GM12878 (cell line): ENCODE results near the gene UNC50. TPM values are rescaled to one million over a fixed set of nuclear protein-coding genes. Genes with fewer than 3 reads are reported as not detected.

Source experiments
- ATAC-seq: fragments of 200-7000 bp; cut with Tn5 transposase; 3 replicates; pipeline ENCODE4 v1.9.1; 2020; ENCODE audit warnings: mild to moderate bottlenecking, moderate library complexity
- BruUV-seq: library from RNA; stranded (reverse); fragments of 400-500 nt; replicated peaks from 2 replicates; lab custom pipeline; 2021; lab: Mats Ljungman, UMichigan
- CTCF ChIA-PET: fragments of 300-600 bp; sonication (Branson Sonifier 250); formaldehyde crosslinking; extraction: SDS; loops from one replicate; lab custom pipeline; 2021; ENCODE audit warnings: inconsistent platforms; lab: Yijun Ruan, JAX
- POLR2A ChIA-PET: fragments of 350-600 bp; formaldehyde crosslinking; extraction: SDS; loops from one replicate; lab custom pipeline; 2021; ENCODE audit warnings: inconsistent platforms; lab: Charles Lee
- RAD21 ChIA-PET: fragments of 300-600 bp; sonication (Branson Sonifier 250); formaldehyde crosslinking; loops from one replicate; lab custom pipeline; 2023; ENCODE audit warnings: antibody characterized with exemption; ENCODE audit not compliant: unreplicated experiment; lab: Charles Lee
- SMC1A ChIA-PET: fragments of 300-600 bp; sonication (Branson Sonifier 250); formaldehyde crosslinking; loops from one replicate; lab custom pipeline; 2023; ENCODE audit not compliant: unreplicated experiment, uncharacterized antibody; lab: Charles Lee
- DNase-seq: peaks from one replicate; pipeline ENCODE4 v3.0.0-alpha.2; 2011; ENCODE audit warnings: low read depth, low spot score
- FAIRE-seq: peaks from 3 replicates; lab custom pipeline; 2011; peaks lifted over from hg19 to GRCh38; lab: Jason Lieb, UNC
- H2AFZ ChIP-seq: 2 replicates; pipeline ENCODE4 v1.6.0; 2011; ENCODE audit warnings: low read depth, low read length, control low read depth; ENCODE audit not compliant: control insufficient read depth
- H3K27ac ChIP-seq: 2 replicates; pipeline ENCODE4 v1.5.1; 2011; ENCODE audit warnings: control low read depth; ENCODE audit not compliant: control insufficient read depth, insufficient read depth
- H3K27me3 ChIP-seq, 2 experiments: replicated peaks in 1 of 2; 2 replicates each; pipeline versions ENCODE4 v1.6.0 to v1.6.1; 2011; ENCODE audit warnings: low read length in 1 of 2; ENCODE audit not compliant: control insufficient read depth in 2 of 2, insufficient read depth in 2 of 2
- H3K36me3 ChIP-seq, 2 experiments: 2 replicates each; pipeline ENCODE4 v1.5.1; 2011; ENCODE audit warnings: low read length in 1 of 2; ENCODE audit not compliant: control insufficient read depth in 2 of 2, insufficient read depth in 2 of 2
- H3K4me1 ChIP-seq: 2 replicates; pipeline ENCODE4 v1.6.1; 2011; ENCODE audit warnings: mild to moderate bottlenecking, low read length, moderate library complexity, mixed read lengths; ENCODE audit not compliant: control insufficient read depth, insufficient read depth
- H3K4me2 ChIP-seq: 2 replicates; pipeline ENCODE4 v1.6.0; 2011; ENCODE audit warnings: control low read depth; ENCODE audit not compliant: control insufficient read depth, insufficient read depth
- H3K4me3 ChIP-seq: fragments of 200-600 bp; sonication (generic); 2 replicates; pipeline ENCODE4 v1.5.1; 2016
- H3K79me2 ChIP-seq: 2 replicates; pipeline ENCODE4 v1.6.0; 2011; ENCODE audit warnings: low read length; ENCODE audit not compliant: control insufficient read depth, insufficient read depth
- H3K9ac ChIP-seq: 2 replicates; pipeline ENCODE4 v1.8.0; 2011; ENCODE audit warnings: low read length, control low read depth, mixed read lengths; ENCODE audit not compliant: control insufficient read depth, insufficient read depth
- H3K9me3 ChIP-seq: replicated peaks from 3 replicates; pipeline ENCODE4 v1.5.1; 2011; ENCODE audit warnings: mild to moderate bottlenecking, low read length; ENCODE audit not compliant: control insufficient read depth, insufficient read depth
- H4K20me1 ChIP-seq: 2 replicates; pipeline ENCODE4 v1.6.0; 2011; ENCODE audit not compliant: control insufficient read depth, insufficient read depth
- GABPA ChIP-seq: IDR thresholded peaks from 2 replicates; pipeline ENCODE4 v1.6.1; 2014; ENCODE audit warnings: antibody characterized with exemption, low read depth, mild to moderate bottlenecking, inconsistent platforms
- GATAD2B ChIP-seq: fragments of 450-650 bp; conservative IDR thresholded peaks from 2 replicates; pipeline ENCODE4 v1.6.1; 2017; ENCODE audit warnings: low read depth, mild to moderate bottlenecking, moderate library complexity
- MTA3 ChIP-seq: IDR thresholded peaks from 2 replicates; pipeline ENCODE4 v1.6.1; 2012; ENCODE audit warnings: low read length, inconsistent platforms, borderline replicate concordance
- MYC ChIP-seq: IDR thresholded peaks from 2 replicates; pipeline ENCODE4 v1.6.1; 2011; ENCODE audit warnings: mild to moderate bottlenecking, low read length, moderate library complexity, inconsistent platforms; ENCODE audit not compliant: insufficient read depth, insufficient replicate concordance, insufficient read length, severe bottlenecking
- NFIC ChIP-seq: IDR thresholded peaks from 2 replicates; pipeline ENCODE4 v1.6.1; 2012; ENCODE audit warnings: low read depth, mild to moderate bottlenecking, inconsistent platforms, low read length, moderate library complexity
- NRF1 ChIP-seq: conservative IDR thresholded peaks from 2 replicates; pipeline ENCODE4 v1.6.1; 2011; ENCODE audit warnings: mild to moderate bottlenecking, low read depth, low read length, improper control_type of control experiment
- PAX8 ChIP-seq: fragments of 450-650 bp; IDR thresholded peaks from 2 replicates; pipeline ENCODE4 v1.6.1; 2017; ENCODE audit warnings: mild to moderate bottlenecking, moderate library complexity
- POLR2AphosphoS5 ChIP-seq: IDR thresholded peaks from 2 replicates; pipeline ENCODE4 v1.6.1; 2011; ENCODE audit warnings: mild to moderate bottlenecking, low read length, inconsistent platforms
- SREBF2 ChIP-seq: IDR thresholded peaks from 2 replicates; pipeline ENCODE4 v1.6.1; 2012; ENCODE audit warnings: mild to moderate bottlenecking, low read length
- TBL1XR1 ChIP-seq: IDR thresholded peaks from 2 replicates; pipeline ENCODE4 v1.6.1; 2012; ENCODE audit warnings: low read depth, low read length, improper control_type of control experiment
- ZBED1 ChIP-seq: IDR thresholded peaks from 2 replicates; pipeline ENCODE4 v1.6.1; 2016; ENCODE audit warnings: borderline replicate concordance
- WGBS: methylation state at CpG from one replicate; pipeline ENCODE4 v1.1.6; 2016; ENCODE audit warnings: low lambda C conversion rate; ENCODE audit not compliant: insufficient replicate concordance, insufficient coverage; ENCODE audit errors: missing lambda C conversion rate; 5-methylcytosine and 5-hydroxymethylcytosine counted together
- in situ Hi-C: fragments of 300-500 bp; cut with MboI; formaldehyde crosslinking; loops from 9 replicates; pipeline ENCODE4 v1.14.3; 2018; ENCODE audit warnings: mixed read lengths
- intact Hi-C: fragments of 100-400 bp; cut with micrococcal nuclease; formaldehyde crosslinking; loops from one replicate; pipeline ENCODE4 v1.14.2; 2022; ENCODE audit not compliant: unreplicated experiment
- polyA plus RNA-seq, 11 experiments: library from polyadenylated mRNA; depleted of rRNA in 4 of 11; unstranded in 6 of 11; stranded (reverse) in 5 of 11; fragments of >200 nt; fragmentation: Nextera tagmentation in 4 of 11; fragmentation: Illumina TruSeq in 1 of 11; extraction: Ambion mirVana in 4 of 11; extraction: Trizol in 1 of 11; gene quantifications; 1 replicate in 1 of 11; 2 replicates in 10 of 11; pipeline versions ENCODE4 v1.2.1 to v1.2.3, GENCODE V29; 2011 to 2016; ENCODE audit warnings: inconsistent platforms in 2 of 11, missing spikeins in 2 of 11, low read depth in 1 of 11
- total RNA-seq, 4 experiments: library from RNA; depleted of rRNA in 3 of 4; stranded (reverse); fragments of >200 nt in 3 of 4; fragmentation: Illumina TruSeq in 1 of 4; extraction: Trizol in 1 of 4; gene quantifications; 2 replicates each; pipeline versions ENCODE4 v1.2.1 to v1.2.3, GENCODE V29; 2013 to 2021
- TF ChIP-seq, protein P1 (sequence below): IDR thresholded peaks from 2 replicates; pipeline ENCODE4 v1.6.1; 2011; ENCODE audit warnings: low read depth, low read length, improper control_type of control experiment, borderline replicate concordance
- TF ChIP-seq, protein P2 (sequence below): IDR thresholded peaks from 2 replicates; pipeline ENCODE4 v1.6.1; 2011; ENCODE audit warnings: borderline replicate concordance, low read depth, mild to moderate bottlenecking, moderate library complexity, low read length; ENCODE audit not compliant: insufficient read depth, poor library complexity, severe bottlenecking
- TF ChIP-seq, protein P3 (sequence below), 3 experiments: IDR thresholded peaks in 2 of 3; conservative IDR thresholded peaks in 1 of 3; 2 replicates each; pipeline ENCODE4 v1.5.1; 2011; ENCODE audit warnings: low read depth in 3 of 3, low read length in 3 of 3, mild to moderate bottlenecking in 3 of 3, control low read depth in 2 of 3, moderate library complexity in 2 of 3, inconsistent platforms in 1 of 3, mixed read lengths in 1 of 3; ENCODE audit not compliant: control insufficient read depth in 2 of 3, insufficient read depth in 1 of 3; ENCODE audit errors: extremely low read depth in 1 of 3
- TF ChIP-seq, protein P4 (sequence below): fragments of 150-350 bp; IDR thresholded peaks from 2 replicates; pipeline ENCODE4 v1.6.1; 2016; ENCODE audit warnings: low read depth, low read length
- TF ChIP-seq, protein P5 (sequence below): fragments of 450-650 bp; IDR thresholded peaks from 2 replicates; pipeline ENCODE4 v1.6.1; 2016; ENCODE audit warnings: mild to moderate bottlenecking

Gene UNC50
- total and polyA plus RNA-seq, 10 of the 15 experiments (the other 5 are each of a cell fraction or from before 2014, with no cell fraction given), result 25.5 to 76.3 (median 37.8) TPM

DNA sequence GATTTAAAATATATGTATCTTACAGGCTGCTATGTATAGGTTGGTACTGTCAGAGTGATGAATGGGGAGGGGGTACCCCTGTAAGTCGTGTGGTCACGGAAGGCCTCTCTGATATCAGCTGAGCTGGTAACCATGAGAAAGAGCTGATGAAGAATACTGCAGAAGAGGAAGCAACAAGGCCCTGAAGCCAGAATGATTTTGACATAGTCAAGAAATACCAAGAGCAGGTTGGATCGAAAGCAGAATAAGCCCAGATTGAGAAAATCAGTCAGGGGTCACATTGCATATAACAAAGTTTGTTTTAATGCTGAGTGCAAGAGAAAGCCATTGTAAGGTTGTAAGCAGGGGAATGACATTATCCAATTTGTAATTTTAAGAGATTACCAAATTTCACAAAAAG lies 57.3 kb downstream of the UNC50 start:
- H3K9me3 ChIP-seq, result no peaks in the 10 kb centered on the region; the same call in 2 of the 3 replicates
- H3K27me3 ChIP-seq, result no peaks in the 10 kb centered on the region
- no peak overlapping the region for H3K4me3 ChIP-seq
- H3K9ac ChIP-seq, result no peak overlapping the region
- no peak overlapping the region for H3K4me2 ChIP-seq
- H3K4me1 ChIP-seq, result no peaks in the 10 kb centered on the region
- DNase-seq (no peak), FAIRE-seq (no peak), ATAC-seq (no peak)
- WGBS, result 56% methylated on average over 3 of the region's 3 CpGs
- no peak overlapping the region for H3K27ac ChIP-seq
- in situ Hi-C loops, result no loop called here
- ChIA-PET CTCF (no interaction called here), POLR2A (no interaction called here), RAD21 (no interaction called here), SMC1A (no interaction called here)
- H4K20me1 ChIP-seq, result no peaks in the 10 kb centered on the region
- no TSS peak for BruUV-seq
- no peak for TF ChIP-seq ZBED1
- TF ChIP-seq, protein P1, sequence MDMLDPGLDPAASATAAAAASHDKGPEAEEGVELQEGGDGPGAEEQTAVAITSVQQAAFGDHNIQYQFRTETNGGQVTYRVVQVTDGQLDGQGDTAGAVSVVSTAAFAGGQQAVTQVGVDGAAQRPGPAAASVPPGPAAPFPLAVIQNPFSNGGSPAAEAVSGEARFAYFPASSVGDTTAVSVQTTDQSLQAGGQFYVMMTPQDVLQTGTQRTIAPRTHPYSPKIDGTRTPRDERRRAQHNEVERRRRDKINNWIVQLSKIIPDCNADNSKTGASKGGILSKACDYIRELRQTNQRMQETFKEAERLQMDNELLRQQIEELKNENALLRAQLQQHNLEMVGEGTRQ, result no peak
- TF ChIP-seq, protein P2, sequence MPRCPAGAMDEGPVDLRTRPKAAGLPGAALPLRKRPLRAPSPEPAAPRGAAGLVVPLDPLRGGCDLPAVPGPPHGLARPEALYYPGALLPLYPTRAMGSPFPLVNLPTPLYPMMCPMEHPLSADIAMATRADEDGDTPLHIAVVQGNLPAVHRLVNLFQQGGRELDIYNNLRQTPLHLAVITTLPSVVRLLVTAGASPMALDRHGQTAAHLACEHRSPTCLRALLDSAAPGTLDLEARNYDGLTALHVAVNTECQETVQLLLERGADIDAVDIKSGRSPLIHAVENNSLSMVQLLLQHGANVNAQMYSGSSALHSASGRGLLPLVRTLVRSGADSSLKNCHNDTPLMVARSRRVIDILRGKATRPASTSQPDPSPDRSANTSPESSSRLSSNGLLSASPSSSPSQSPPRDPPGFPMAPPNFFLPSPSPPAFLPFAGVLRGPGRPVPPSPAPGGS, result no peak
- no peak for TF ChIP-seq SREBF2
- no peak for TF ChIP-seq TBL1XR1
- no peak for TF ChIP-seq MYC
- no peak for TF ChIP-seq GATAD2B
- TF ChIP-seq NFIC, result no peak
- TF ChIP-seq POLR2AphosphoS5, result no peak
- no peak for TF ChIP-seq NRF1
- no peak for TF ChIP-seq MTA3
- no peak for TF ChIP-seq PAX8
- no peak for TF ChIP-seq GABPA
- TF ChIP-seq, protein P3, sequence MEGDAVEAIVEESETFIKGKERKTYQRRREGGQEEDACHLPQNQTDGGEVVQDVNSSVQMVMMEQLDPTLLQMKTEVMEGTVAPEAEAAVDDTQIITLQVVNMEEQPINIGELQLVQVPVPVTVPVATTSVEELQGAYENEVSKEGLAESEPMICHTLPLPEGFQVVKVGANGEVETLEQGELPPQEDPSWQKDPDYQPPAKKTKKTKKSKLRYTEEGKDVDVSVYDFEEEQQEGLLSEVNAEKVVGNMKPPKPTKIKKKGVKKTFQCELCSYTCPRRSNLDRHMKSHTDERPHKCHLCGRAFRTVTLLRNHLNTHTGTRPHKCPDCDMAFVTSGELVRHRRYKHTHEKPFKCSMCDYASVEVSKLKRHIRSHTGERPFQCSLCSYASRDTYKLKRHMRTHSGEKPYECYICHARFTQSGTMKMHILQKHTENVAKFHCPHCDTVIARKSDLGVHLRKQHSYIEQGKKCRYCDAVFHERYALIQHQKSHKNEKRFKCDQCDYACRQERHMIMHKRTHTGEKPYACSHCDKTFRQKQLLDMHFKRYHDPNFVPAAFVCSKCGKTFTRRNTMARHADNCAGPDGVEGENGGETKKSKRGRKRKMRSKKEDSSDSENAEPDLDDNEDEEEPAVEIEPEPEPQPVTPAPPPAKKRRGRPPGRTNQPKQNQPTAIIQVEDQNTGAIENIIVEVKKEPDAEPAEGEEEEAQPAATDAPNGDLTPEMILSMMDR (IDR thresholded peaks at IDR 0.05 in 2 of 3, conservative IDR thresholded peaks at IDR 0.05 in 1 of 3; ENCODE audit: control insufficient read depth in 2 of 3, extremely low read depth in 1 of 3, insufficient read depth in 1 of 3, low read depth in 3 of 3, low read length in 3 of 3), result no peak
- TF ChIP-seq, protein P4, sequence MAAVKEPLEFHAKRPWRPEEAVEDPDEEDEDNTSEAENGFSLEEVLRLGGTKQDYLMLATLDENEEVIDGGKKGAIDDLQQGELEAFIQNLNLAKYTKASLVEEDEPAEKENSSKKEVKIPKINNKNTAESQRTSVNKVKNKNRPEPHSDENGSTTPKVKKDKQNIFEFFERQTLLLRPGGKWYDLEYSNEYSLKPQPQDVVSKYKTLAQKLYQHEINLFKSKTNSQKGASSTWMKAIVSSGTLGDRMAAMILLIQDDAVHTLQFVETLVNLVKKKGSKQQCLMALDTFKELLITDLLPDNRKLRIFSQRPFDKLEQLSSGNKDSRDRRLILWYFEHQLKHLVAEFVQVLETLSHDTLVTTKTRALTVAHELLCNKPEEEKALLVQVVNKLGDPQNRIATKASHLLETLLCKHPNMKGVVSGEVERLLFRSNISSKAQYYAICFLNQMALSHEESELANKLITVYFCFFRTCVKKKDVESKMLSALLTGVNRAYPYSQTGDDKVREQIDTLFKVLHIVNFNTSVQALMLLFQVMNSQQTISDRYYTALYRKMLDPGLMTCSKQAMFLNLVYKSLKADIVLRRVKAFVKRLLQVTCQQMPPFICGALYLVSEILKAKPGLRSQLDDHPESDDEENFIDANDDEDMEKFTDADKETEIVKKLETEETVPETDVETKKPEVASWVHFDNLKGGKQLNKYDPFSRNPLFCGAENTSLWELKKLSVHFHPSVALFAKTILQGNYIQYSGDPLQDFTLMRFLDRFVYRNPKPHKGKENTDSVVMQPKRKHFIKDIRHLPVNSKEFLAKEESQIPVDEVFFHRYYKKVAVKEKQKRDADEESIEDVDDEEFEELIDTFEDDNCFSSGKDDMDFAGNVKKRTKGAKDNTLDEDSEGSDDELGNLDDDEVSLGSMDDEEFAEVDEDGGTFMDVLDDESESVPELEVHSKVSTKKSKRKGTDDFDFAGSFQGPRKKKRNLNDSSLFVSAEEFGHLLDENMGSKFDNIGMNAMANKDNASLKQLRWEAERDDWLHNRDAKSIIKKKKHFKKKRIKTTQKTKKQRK, result no peak
- TF ChIP-seq, protein P5, sequence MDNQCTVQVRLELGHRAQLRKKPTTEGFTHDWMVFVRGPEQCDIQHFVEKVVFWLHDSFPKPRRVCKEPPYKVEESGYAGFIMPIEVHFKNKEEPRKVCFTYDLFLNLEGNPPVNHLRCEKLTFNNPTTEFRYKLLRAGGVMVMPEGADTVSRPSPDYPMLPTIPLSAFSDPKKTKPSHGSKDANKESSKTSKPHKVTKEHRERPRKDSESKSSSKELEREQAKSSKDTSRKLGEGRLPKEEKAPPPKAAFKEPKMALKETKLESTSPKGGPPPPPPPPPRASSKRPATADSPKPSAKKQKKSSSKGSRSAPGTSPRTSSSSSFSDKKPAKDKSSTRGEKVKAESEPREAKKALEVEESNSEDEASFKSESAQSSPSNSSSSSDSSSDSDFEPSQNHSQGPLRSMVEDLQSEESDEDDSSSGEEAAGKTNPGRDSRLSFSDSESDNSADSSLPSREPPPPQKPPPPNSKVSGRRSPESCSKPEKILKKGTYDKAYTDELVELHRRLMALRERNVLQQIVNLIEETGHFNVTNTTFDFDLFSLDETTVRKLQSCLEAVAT, result no peak
- intact Hi-C loops, result no loop called here
- no peaks in the 10 kb centered on the region for H3K79me2 ChIP-seq
- H2AFZ ChIP-seq, result no peak overlapping the region
- no peaks in the 10 kb centered on the region; a peak in 2 of 4 replicates for H3K36me3 ChIP-seq
